ENCODE results near the gene PLEKHO2. TPM values are rescaled to one million over a fixed set of nuclear protein-coding genes. Genes with fewer than 3 reads are reported as not detected.

The PLEKHO2 gene
- total RNA-seq, 2 donors from 2014 or later, result 7.0 to 9.9 TPM

- peaks cover 27% of the 10 kb centered on the region for H3K4me1 ChIP-seq
- 56 to 75% methylated on average over 2 of the region's 2 CpGs for WGBS, 2 donors
- intact Hi-C loops (cut with DNase I), result no loop called here
These were observed 3.5 kb downstream of the PLEKHO2 start for GRCh38 chr15:64845183-64845611.

GRCh38 chr15:64845831-64846595 is 4.3 kb downstream of the PLEKHO2 start:
- no peak for ATAC-seq
- intact Hi-C loops (cut with DNase I), result no loop called here
- H3K4me3 ChIP-seq, result no peak overlapping the region
- H3K27me3 ChIP-seq, result no peaks in the 10 kb centered on the region
- WGBS, 2 donors, result 77 to 78% methylated on average over 13 of the region's 13 CpGs
- peaks cover 20% of the 10 kb centered on the region for H3K4me1 ChIP-seq
- no peaks in the 10 kb centered on the region for H3K36me3 ChIP-seq (replicated peaks in 1 of 2; ENCODE audit: insufficient read depth in 1 of 2, low read depth in 2 of 2)
- H3K27ac ChIP-seq, result peak overlapping the region in 2 of 4 donors; percentile 18 to 94
- H3K9me3 ChIP-seq, result no peaks in the 10 kb centered on the region
- DNase-seq, result no peak
- no peak for TF ChIP-seq POLR2A (IDR thresholded peaks at IDR 0.05)
- TF ChIP-seq CTCF (IDR thresholded peaks at IDR 0.05), result no peak

More at GRCh38 chr15:64845183-64845611, 3.5 kb downstream of the PLEKHO2 start:
- no peaks in the 10 kb centered on the region for H3K36me3 ChIP-seq (replicated peaks in 1 of 2; ENCODE audit: insufficient read depth in 1 of 2, low read depth in 2 of 2)
- H3K9me3 ChIP-seq, result no peaks in the 10 kb centered on the region
- DNase-seq, result no peak
- peak overlapping the region in 2 of 4 donors; percentile 43 to 94 for H3K27ac ChIP-seq
- no peaks in the 10 kb centered on the region for H3K27me3 ChIP-seq
- no peak overlapping the region for H3K4me3 ChIP-seq
- no peak for TF ChIP-seq CTCF (IDR thresholded peaks at IDR 0.05)
- no peak for TF ChIP-seq POLR2A (IDR thresholded peaks at IDR 0.05)
- ATAC-seq, result no peak

GRCh38 chr15:64847016-64847415 is 5.3 kb downstream of the PLEKHO2 start:
- Histone ChIP-seq H3K9me3 (no peaks in the 10 kb centered on the region), H3K27me3 (no peaks in the 10 kb centered on the region), H3K36me3 (replicated peaks in 1 of 2; ENCODE audit: insufficient read depth in 1 of 2, low read depth in 2 of 2) (no peaks in the 10 kb centered on the region), H3K4me1 (peaks cover 21% of the 10 kb centered on the region), H3K27ac (no peak overlapping the region), H3K4me3 (no peak overlapping the region)
- TF ChIP-seq CTCF (IDR thresholded peaks at IDR 0.05) (no peak), POLR2A (IDR thresholded peaks at IDR 0.05) (no peak)
- 79 to 86% methylated on average over 3 of the region's 3 CpGs for WGBS, 2 donors
- ATAC-seq, result no peak
- no peak for DNase-seq
- intact Hi-C loops (cut with DNase I), result no loop called here

GRCh38 chr15:64847448-64847847 is 5.7 kb downstream of the PLEKHO2 start:
- Histone ChIP-seq H3K4me1 (peaks cover 20% of the 10 kb centered on the region), H3K27ac (no peak overlapping the region), H3K9me3 (no peaks in the 10 kb centered on the region), H3K36me3 (replicated peaks in 1 of 2; ENCODE audit: insufficient read depth in 1 of 2, low read depth in 2 of 2) (no peaks in the 10 kb centered on the region), H3K27me3 (no peaks in the 10 kb centered on the region), H3K4me3 (no peak overlapping the region)
- intact Hi-C loops (cut with DNase I), result no loop called here
- ATAC-seq, result no peak
- no peak for DNase-seq
- 81 to 89% methylated on average over 3 of the region's 3 CpGs for WGBS, 2 donors
- TF ChIP-seq CTCF (IDR thresholded peaks at IDR 0.05) (no peak), POLR2A (IDR thresholded peaks at IDR 0.05) (no peak)
